Neural crest cell (in vitro differentiated cells): ENCODE results near the gene SPIB. TPM values are rescaled to one million over a fixed set of nuclear protein-coding genes. Genes with fewer than 3 reads are reported as not detected.

Source experiments
- total RNA-seq: library from RNA; stranded (reverse); gene quantifications from 2 replicates; pipeline ENCODE4 v1.2.1, GENCODE V29; 2021

SPIB gene
- total RNA-seq, 1 donor from 2014 or later, result not detected

Other genes starting within 250 kb of the SPIB start
- 4.0 and 4.7 TPM in 2 replicates for gene MYH14, start 215.3 kb upstream of the SPIB start, total RNA-seq
- gene KCNC3, start 89.6 kb upstream of the SPIB start, total RNA-seq, result 4.0 and 4.2 TPM in 2 replicates
- gene NAPSA, start 53.3 kb upstream of the SPIB start, total RNA-seq, result 0.96 and 1.0 TPM in 2 replicates
- gene NR1H2, start 42.5 kb upstream of the SPIB start, total RNA-seq, result 21.8 and 22.8 TPM in 2 replicates
- 151 and 160 TPM in 2 replicates for gene POLD1, start 34.6 kb upstream of the SPIB start, total RNA-seq
- gene MYBPC2, start 14.0 kb downstream of the SPIB start, total RNA-seq, result not detected in 2 replicates
- 125 and 129 TPM in 2 replicates for gene EMC10, start 57.6 kb downstream of the SPIB start, total RNA-seq
- 1.1 and 1.3 TPM in 2 replicates for gene GARIN5A, start 57.9 kb downstream of the SPIB start, total RNA-seq
- 10.9 and 13.5 TPM in 2 replicates for gene JOSD2, start 92.3 kb downstream of the SPIB start, total RNA-seq
- gene ASPDH, start 95.0 kb downstream of the SPIB start, total RNA-seq, result 1.2 TPM in 1 of 2 replicates, not detected in the other
- 42.5 and 50.2 TPM in 2 replicates for gene LRRC4B, start 149.5 kb downstream of the SPIB start, total RNA-seq
- 1.4 and 2.0 TPM in 2 replicates for gene SYT3, start 220.9 kb downstream of the SPIB start, total RNA-seq
- gene C19orf81, start 230.5 kb downstream of the SPIB start, total RNA-seq, result 7.9 and 9.2 TPM in 2 replicates